Esophagus muscularis mucosa (tissue), 4 donors: ENCODE data around the gene OVAAL. TPM values are rescaled to one million over a fixed set of nuclear protein-coding genes. Genes with fewer than 3 reads are reported as not detected.

Source experiments
- DNase-seq: peaks from one replicate; pipeline ENCODE4 v3.0.0-alpha.2; 2017; ENCODE audit errors: extremely low spot score
- H3K27ac ChIP-seq, 4 donors: fragments of 200-600 bp; sonication (generic); replicated peaks in 1 of 4; 1 replicate in 3 of 4; 2 replicates in 1 of 4; pipeline ENCODE4 v1.5.1; 2016 to 2019; ENCODE audit warnings: mild to moderate bottlenecking in 1 of 4
- H3K27me3 ChIP-seq, 4 donors: fragments of 200-600 bp; sonication (generic); one replicate each; pipeline versions ENCODE4 v1.5.1 to v1.6.0; 2016 to 2019
- H3K36me3 ChIP-seq, 4 donors: fragments of 200-600 bp; sonication (generic); one replicate each; pipeline ENCODE4 v1.5.1; 2016 to 2019
- H3K4me1 ChIP-seq, 4 donors: fragments of 200-600 bp; sonication (generic); one replicate each; pipeline ENCODE4 v1.5.1; 2016 to 2019
- H3K4me3 ChIP-seq, 4 donors: fragments of 200-600 bp; sonication (generic); 1 replicate in 2 of 4; 2 replicates in 2 of 4; pipeline ENCODE4 v1.5.1; 2016 to 2019; ENCODE audit warnings: mild to moderate bottlenecking in 4 of 4, moderate library complexity in 1 of 4
- H3K9me3 ChIP-seq, 4 donors: fragments of 200-600 bp; sonication (generic); 1 replicate in 3 of 4; 2 replicates in 1 of 4; pipeline ENCODE4 v1.5.1; 2016 to 2019
- CTCF ChIP-seq, 3 experiments: fragments of 200-600 bp in 2 of 3; fragments of 450-650 bp in 1 of 3; sonication (generic) in 2 of 3; IDR thresholded peaks; one replicate each; pipeline ENCODE4 v1.5.1; 2017 to 2019; ENCODE audit warnings: antibody characterized with exemption in 3 of 3, mild to moderate bottlenecking in 2 of 3, moderate library complexity in 1 of 3
- EP300 ChIP-seq: sonication (generic); formaldehyde crosslinking; IDR thresholded peaks from one replicate; pipeline ENCODE4 v1.6.1; 2017; ENCODE audit warnings: antibody characterized with exemption
- POLR2A ChIP-seq: fragments of 450-650 bp; IDR thresholded peaks from one replicate; pipeline ENCODE4 v1.6.1; 2017; ENCODE audit warnings: antibody characterized with exemption, moderate library complexity, mild to moderate bottlenecking, low read depth
- POLR2AphosphoS5 ChIP-seq, 2 donors: sonication (generic); formaldehyde crosslinking; IDR thresholded peaks; one replicate each; pipeline ENCODE4 v1.6.1; 2017; ENCODE audit warnings: antibody characterized with exemption in 2 of 2
- WGBS: methylation state at CpG from one replicate; pipeline ENCODE4 v1.1.5; 2018; 5-methylcytosine and 5-hydroxymethylcytosine counted together
- intact Hi-C: fragments of 100-400 bp; cut with DNase I; formaldehyde crosslinking; loops from one replicate; pipeline ENCODE4 v1.15.1; 2023
- total RNA-seq, 4 donors: library from RNA; depleted of rRNA; stranded (reverse); fragments of >200 nt; gene quantifications; one replicate each; pipeline versions ENCODE4 v1.1.0 to v1.2.1, GENCODE V29; 2016

The OVAAL gene
- total RNA-seq, 4 donors from 2014 or later = not detected

DNA sequence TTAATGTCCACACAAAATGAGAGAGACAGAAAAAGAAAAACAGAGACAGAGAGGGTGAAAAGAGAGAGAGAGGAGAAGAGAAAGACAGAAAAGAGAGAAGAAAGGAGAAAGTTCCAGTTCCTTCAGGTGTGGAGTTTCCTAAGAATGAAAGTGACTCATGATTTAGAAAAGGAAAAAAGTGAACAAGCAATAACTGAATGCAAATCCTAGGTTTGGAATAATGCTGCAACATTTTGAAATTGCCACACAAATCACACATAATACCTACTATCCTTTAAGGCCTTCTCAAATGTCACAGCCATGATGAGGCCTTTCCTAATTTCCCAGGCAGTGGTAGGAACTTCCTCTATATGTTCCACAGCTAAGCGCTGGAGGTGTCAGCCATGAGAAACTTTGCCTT lies 41.6 kb downstream of the OVAAL start:
- Histone ChIP-seq H3K27ac (no peak overlapping the region), H3K36me3 (no peaks in the 10 kb centered on the region), H3K9me3 (no peaks in the 10 kb centered on the region), H3K27me3 (no peaks in the 10 kb centered on the region), H3K4me3 (no peak overlapping the region), H3K4me1 (peaks cover 0 to 8% (median 1%) of the 10 kb centered on the region in 4 donors)
- WGBS = 100% methylated on average over 1 of the region's 1 CpG
- intact Hi-C loops = no loop called here
- no peak for DNase-seq
- TF ChIP-seq POLR2A (no peak), POLR2AphosphoS5 (IDR thresholded peaks at IDR 0.05) (no peak), CTCF (IDR thresholded peaks at IDR 0.05) (no peak), EP300 (no peak)

DNA sequence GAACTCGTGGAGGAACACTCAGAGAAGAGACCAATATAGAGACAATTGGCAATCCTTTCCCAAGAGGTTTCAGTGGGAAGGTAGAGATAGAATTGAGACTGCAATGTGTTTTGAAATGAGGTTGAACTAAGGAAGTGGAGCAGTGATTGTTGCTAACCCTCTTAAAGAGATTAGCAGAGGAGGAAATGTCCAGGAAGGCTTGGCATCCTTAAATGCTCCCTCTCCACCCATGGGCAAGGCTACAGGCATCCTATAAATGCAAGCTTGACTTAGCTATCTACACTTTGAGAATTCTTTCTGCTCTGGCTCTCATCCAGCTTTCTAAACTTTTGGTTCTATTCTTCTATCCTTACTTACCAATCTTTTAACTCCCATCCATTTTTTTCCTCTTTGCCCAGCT lies 42.7 kb downstream of the OVAAL start:
- Histone ChIP-seq H3K27me3 (no peaks in the 10 kb centered on the region), H3K36me3 (no peaks in the 10 kb centered on the region), H3K4me1 (peaks cover 0 to 8% (median 1%) of the 10 kb centered on the region in 4 donors), H3K27ac (no peak overlapping the region), H3K4me3 (no peak overlapping the region), H3K9me3 (no peaks in the 10 kb centered on the region)
- DNase-seq = no peak
- TF ChIP-seq CTCF (IDR thresholded peaks at IDR 0.05) (no peak), EP300 (no peak), POLR2A (no peak)
- 80% methylated on average over 1 of the region's 1 CpG for WGBS
- intact Hi-C loops = no loop called here

- TF ChIP-seq POLR2A (no peak), POLR2AphosphoS5 (IDR thresholded peaks at IDR 0.05) (no peak), EP300 (no peak), CTCF (IDR thresholded peaks at IDR 0.05) (no peak)
- peak; percentile 85 for DNase-seq
- Histone ChIP-seq H3K4me1 (peaks cover 0 to 7% (median 1%) of the 10 kb centered on the region in 4 donors), H3K36me3 (no peaks in the 10 kb centered on the region), H3K9me3 (no peaks in the 10 kb centered on the region), H3K27me3 (no peaks in the 10 kb centered on the region), H3K27ac (no peak overlapping the region), H3K4me3 (no peak overlapping the region)
- intact Hi-C loops = no loop called here
- 94% methylated on average over 5 of the region's 6 CpGs for WGBS
Measured at GRCh38 chr1:180603223-180603849, 44.6 kb downstream of the OVAAL start.

DNA sequence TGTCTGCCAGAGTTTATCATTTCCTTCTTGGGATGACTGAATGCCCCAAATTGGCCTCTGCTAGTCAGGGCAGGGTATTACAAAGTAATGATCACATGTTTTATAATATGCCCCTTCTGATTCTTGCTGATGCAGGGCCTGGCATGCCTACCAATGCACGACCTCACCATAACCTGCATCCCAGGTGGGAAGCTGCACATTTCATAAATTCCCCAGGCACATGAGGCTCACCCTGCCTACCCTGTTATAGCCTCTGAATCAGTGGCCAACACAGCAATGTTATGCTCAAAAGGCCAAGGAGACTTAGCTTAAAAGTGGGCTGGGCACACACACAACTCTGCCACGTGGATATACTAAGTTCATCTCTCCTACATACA lies 45.1 kb downstream of the OVAAL start:
- 78% methylated on average over 2 of the region's 2 CpGs for WGBS
- Histone ChIP-seq H3K4me1 (peaks cover 0 to 3% (median under 1%) of the 10 kb centered on the region in 4 donors), H3K9me3 (no peaks in the 10 kb centered on the region), H3K4me3 (no peak overlapping the region), H3K36me3 (no peaks in the 10 kb centered on the region), H3K27me3 (no peaks in the 10 kb centered on the region), H3K27ac (no peak overlapping the region)
- no peak for TF ChIP-seq EP300
- no peak for TF ChIP-seq CTCF (IDR thresholded peaks at IDR 0.05)
- TF ChIP-seq POLR2A = no peak
- no peak for TF ChIP-seq POLR2AphosphoS5 (IDR thresholded peaks at IDR 0.05)
- peak; percentile 64 for DNase-seq
- intact Hi-C loops = no loop called here

DNA sequence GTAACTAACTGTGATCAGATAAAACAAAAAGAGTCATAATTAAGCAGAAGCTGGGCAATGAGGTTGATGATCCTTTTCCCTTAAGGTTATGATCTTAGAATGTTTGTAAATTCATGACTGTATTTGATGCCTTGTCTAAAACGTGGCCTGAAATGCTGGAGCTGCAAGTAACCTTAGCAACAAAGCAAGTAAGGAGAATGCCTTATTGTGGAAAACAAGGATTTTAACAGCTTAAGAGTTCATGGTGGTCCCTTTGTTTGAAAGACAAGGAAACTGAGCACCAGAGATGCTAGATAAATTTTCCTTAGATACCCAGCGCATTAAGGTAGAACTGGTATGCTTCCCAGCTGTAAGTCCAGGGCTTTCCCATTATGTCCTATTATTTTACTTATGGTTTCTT lies 47.4 kb downstream of the OVAAL start:
- TF ChIP-seq CTCF (IDR thresholded peaks at IDR 0.05) (no peak), POLR2A (no peak), EP300 (no peak), POLR2AphosphoS5 (IDR thresholded peaks at IDR 0.05) (no peak)
- Histone ChIP-seq H3K9me3 (no peaks in the 10 kb centered on the region), H3K27ac (no peak overlapping the region), H3K4me3 (no peak overlapping the region), H3K27me3 (no peaks in the 10 kb centered on the region), H3K4me1 (peaks cover 3 to 16% (median 12%) of the 10 kb centered on the region in 4 donors), H3K36me3 (no peaks in the 10 kb centered on the region)
- no peak for DNase-seq
- intact Hi-C loops = no loop called here
- 72% methylated on average over 2 of the region's 2 CpGs for WGBS
